DND-41 (cell line): ENCODE results near the gene SLC4A2.

Experiments used
- ATAC-seq: fragments of 200-7000 bp; cut with Tn5 transposase; 3 replicates; pipeline ENCODE4 v1.9.1; 2021; ENCODE audit warnings: low read depth; ENCODE audit not compliant: insufficient read depth
- DNase-seq: peaks from one replicate; pipeline ENCODE4 v3.0.0-alpha.2; 2020
- H2AFZ ChIP-seq: 2 replicates; pipeline ENCODE4 v1.6.0; 2012; ENCODE audit warnings: low read depth, low read length
- H3K27ac ChIP-seq: 2 replicates; pipeline ENCODE4 v1.5.1; 2012; ENCODE audit warnings: low read length, inconsistent platforms
- H3K27me3 ChIP-seq: fragments of 200-600 bp; sonication (generic); 2 replicates; pipeline ENCODE4 v1.6.0; 2012; ENCODE audit warnings: low read length, mild to moderate bottlenecking, inconsistent platforms; ENCODE audit not compliant: insufficient read depth, poor library complexity
- H3K36me3 ChIP-seq: 2 replicates; pipeline ENCODE4 v1.5.1; 2012; ENCODE audit warnings: low read length, inconsistent platforms; ENCODE audit not compliant: insufficient read depth
- H3K4me1 ChIP-seq: 2 replicates; pipeline ENCODE4 v1.5.1; 2012; ENCODE audit warnings: mild to moderate bottlenecking, low read length; ENCODE audit not compliant: insufficient read depth
- H3K4me2 ChIP-seq: 2 replicates; pipeline ENCODE4 v1.6.0; 2012; ENCODE audit warnings: mild to moderate bottlenecking, moderate library complexity, low read length, inconsistent platforms; ENCODE audit not compliant: insufficient read depth
- H3K4me3 ChIP-seq, 2 experiments: fragments of 200-600 bp in 1 of 2; shearing (Covaris generic) in 1 of 2; 2 replicates each; pipeline ENCODE4 v1.5.1; 2012 to 2016; ENCODE audit warnings: inconsistent platforms in 2 of 2, low read length in 2 of 2, mild to moderate bottlenecking in 2 of 2, low read depth in 1 of 2, moderate library complexity in 1 of 2
- H3K79me2 ChIP-seq: 2 replicates; pipeline ENCODE4 v1.6.0; 2012; ENCODE audit warnings: low read length, inconsistent platforms; ENCODE audit not compliant: insufficient read depth
- H3K9ac ChIP-seq: 2 replicates; pipeline ENCODE4 v1.6.0; 2012; ENCODE audit warnings: low read depth, mild to moderate bottlenecking, inconsistent platforms, low read length, moderate library complexity
- H3K9me3 ChIP-seq: 2 replicates; pipeline ENCODE4 v1.5.1; 2012; ENCODE audit warnings: low read length, moderate library complexity, mild to moderate bottlenecking, inconsistent platforms; ENCODE audit not compliant: insufficient read depth, severe bottlenecking
- H4K20me1 ChIP-seq: 2 replicates; pipeline ENCODE4 v1.6.0; 2012; ENCODE audit warnings: low read length; ENCODE audit not compliant: insufficient read depth
- EZH2 ChIP-seq: IDR thresholded peaks from 3 replicates; pipeline ENCODE4 v1.6.1; 2012; ENCODE audit warnings: borderline replicate concordance, low read depth, mild to moderate bottlenecking, moderate library complexity, low read length, inconsistent platforms; ENCODE audit not compliant: severe bottlenecking
- TF ChIP-seq, protein P1 (sequence below): IDR thresholded peaks from 2 replicates; pipeline ENCODE4 v1.5.1; 2012; ENCODE audit warnings: borderline replicate concordance, low read length, moderate library complexity, mild to moderate bottlenecking; ENCODE audit not compliant: poor library complexity, severe bottlenecking; ENCODE audit errors: extremely low read depth

The SLC4A2 gene

DNA sequence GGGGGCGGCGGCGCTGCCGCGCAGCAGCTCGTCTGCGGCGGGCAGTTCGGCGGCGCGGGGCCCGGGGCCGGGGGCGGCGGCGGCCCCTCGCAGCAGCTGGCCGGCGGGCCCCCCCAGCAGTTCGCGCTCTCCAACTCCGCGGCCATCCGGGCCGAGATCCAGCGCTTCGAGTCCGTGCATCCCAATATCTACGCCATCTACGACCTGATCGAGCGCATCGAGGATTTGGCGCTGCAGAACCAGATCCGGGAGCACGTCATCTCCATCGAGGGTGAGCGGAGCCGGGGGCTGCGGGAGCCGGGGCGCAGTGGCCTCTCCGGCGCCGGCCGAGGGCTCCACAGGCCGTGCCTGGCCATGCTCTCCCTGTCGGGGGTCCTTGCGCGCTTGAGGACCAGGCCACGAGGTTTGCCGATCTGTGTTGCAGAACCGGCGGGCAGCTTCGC is 27.4 kb downstream of the SLC4A2 start:
- Histone ChIP-seq H4K20me1 (peaks cover 25% of the 10 kb centered on the region), H3K36me3 (peaks cover 4% of the 10 kb centered on the region; the same call in 1 of the 2 replicates), H3K9me3 (no peaks in the 10 kb centered on the region), H3K27ac (no peak overlapping the region), H2AFZ (peak overlapping the region; percentile 1; the same call in 1 of the 2 replicates), H3K4me2 (peak overlapping the region; percentile 67), H3K4me3 (peak overlapping the region; percentile 30 to 60; a peak in 3 of 4 replicates), H3K9ac (peak overlapping the region; percentile 52), H3K4me1 (peaks cover 45% of the 10 kb centered on the region), H3K27me3 (peaks cover 14% of the 10 kb centered on the region), H3K79me2 (peaks cover 26% of the 10 kb centered on the region)
- TF ChIP-seq, protein P1, sequence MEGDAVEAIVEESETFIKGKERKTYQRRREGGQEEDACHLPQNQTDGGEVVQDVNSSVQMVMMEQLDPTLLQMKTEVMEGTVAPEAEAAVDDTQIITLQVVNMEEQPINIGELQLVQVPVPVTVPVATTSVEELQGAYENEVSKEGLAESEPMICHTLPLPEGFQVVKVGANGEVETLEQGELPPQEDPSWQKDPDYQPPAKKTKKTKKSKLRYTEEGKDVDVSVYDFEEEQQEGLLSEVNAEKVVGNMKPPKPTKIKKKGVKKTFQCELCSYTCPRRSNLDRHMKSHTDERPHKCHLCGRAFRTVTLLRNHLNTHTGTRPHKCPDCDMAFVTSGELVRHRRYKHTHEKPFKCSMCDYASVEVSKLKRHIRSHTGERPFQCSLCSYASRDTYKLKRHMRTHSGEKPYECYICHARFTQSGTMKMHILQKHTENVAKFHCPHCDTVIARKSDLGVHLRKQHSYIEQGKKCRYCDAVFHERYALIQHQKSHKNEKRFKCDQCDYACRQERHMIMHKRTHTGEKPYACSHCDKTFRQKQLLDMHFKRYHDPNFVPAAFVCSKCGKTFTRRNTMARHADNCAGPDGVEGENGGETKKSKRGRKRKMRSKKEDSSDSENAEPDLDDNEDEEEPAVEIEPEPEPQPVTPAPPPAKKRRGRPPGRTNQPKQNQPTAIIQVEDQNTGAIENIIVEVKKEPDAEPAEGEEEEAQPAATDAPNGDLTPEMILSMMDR = no peak
- no peak for TF ChIP-seq EZH2
- no peak for ATAC-seq
- no peak for DNase-seq

DNA sequence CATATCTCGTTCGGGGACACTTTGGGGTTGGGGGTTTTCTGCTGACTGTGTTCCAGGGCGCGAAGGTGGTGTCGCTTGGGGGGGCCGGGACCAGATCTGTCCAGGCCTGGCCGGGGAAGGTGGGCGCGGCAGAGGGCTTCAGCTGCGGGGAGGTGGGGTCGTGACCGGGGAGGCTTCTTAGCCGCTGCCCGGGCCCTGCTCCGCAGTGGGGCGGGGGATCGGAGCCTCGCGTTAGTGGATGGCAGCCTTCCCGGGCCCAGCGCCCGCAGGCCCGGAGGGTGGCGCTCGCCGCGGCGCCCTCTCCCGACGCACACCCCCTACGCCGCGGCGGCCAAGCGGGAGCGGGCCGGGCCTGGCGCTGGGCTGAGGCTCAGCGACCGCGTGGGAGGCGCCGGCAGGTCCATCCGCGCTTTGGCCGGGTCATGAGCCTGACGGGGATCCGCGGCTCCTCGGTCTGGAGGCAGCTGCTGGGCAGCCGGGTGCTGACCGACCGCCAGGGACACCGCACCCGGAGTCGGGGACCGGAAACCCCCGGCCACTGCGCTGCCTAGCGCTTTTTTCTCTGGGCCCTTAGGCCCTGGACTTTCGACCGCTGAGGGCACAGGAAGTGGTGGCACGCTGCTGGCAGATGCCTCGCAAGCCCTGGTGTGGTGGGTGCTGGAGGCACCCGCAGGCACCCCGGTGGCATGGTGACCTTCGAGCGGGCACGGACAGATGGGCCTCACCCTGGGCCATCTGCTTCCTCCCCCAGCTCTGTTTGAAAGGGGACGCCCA is 28.0 kb downstream of the SLC4A2 start:
- Histone ChIP-seq H3K4me1 (peaks cover 39% of the 10 kb centered on the region), H3K27me3 (peaks cover 14% of the 10 kb centered on the region), H3K27ac (no peak overlapping the region), H3K79me2 (peaks cover 20% of the 10 kb centered on the region), H3K9me3 (no peaks in the 10 kb centered on the region), H3K4me3 (peak overlapping the region; percentile 30 to 60; a peak in 3 of 4 replicates), H4K20me1 (peaks cover 25% of the 10 kb centered on the region), H3K4me2 (peak overlapping the region; percentile 67), H3K9ac (peak overlapping the region; percentile 52), H3K36me3 (no peaks in the 10 kb centered on the region), H2AFZ (0 out of 2 replicates have a peak overlapping the region, but pooled peaks have one; percentile 1)
- TF ChIP-seq, protein P1 = no peak
- TF ChIP-seq EZH2 = no peak
- DNase-seq = no peak
- no peak for ATAC-seq

DNA sequence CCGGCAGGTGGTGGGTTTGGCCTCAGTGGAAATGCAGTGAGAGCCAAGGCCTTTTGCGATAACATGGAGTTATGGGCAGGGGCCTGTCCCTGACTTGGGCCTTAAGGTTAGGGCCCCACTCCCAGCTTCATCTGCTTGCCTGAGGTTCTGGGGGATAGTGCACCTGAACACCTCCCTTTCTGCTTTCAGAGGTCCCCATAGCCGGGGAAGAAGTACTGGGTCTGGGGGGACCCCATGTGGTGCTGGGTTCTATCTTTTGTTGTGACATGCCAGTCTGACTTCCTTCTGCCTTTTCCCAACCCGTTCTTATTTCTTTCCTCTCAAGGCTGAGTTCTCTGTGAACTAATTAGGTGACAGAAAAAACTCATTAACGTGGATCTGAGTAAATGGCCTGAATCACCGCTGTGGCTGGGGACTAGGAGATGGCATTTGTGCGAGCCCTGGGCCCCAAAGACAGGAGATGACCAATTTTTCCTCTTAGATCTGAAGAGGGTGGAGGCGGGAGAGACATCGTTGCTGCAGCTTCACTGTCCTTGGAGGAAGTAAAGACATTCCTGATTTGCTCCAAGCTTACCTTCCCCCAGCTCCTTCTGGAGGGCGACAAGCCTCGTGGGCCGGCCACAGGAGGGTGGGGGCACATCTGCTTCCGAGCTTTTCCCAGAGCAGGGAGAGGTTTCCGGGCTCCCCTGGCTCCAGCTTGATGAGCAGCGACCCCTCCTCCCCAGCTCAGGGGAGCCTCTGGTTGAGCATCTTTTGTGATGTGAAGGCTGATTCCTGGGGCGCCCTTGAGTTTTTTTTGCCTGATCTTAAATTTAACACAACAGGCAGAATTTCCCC is 28.8 kb downstream of the SLC4A2 start:
- Histone ChIP-seq H3K9ac (peak overlapping the region; percentile 52; the same call in 1 of the 2 replicates), H3K27ac (no peak overlapping the region), H3K36me3 (no peaks in the 10 kb centered on the region), H3K4me3 (peak overlapping the region in 1 of 2 experiments; percentile 60; a peak in 1 of 4 replicates), H3K4me1 (peaks cover 36% of the 10 kb centered on the region), H3K4me2 (peak overlapping the region; percentile 67), H3K79me2 (peaks cover 12% of the 10 kb centered on the region), H4K20me1 (peaks cover 25% of the 10 kb centered on the region), H3K9me3 (no peaks in the 10 kb centered on the region), H2AFZ (no peak overlapping the region), H3K27me3 (peaks cover 14% of the 10 kb centered on the region)
- no peak for ATAC-seq
- no peak for DNase-seq
- no peak for TF ChIP-seq EZH2
- TF ChIP-seq, protein P1 = no peak
